Measurements from ENCODE around the gene CHMP4A.
"Not testable (repeated sequence)": the region's sequence is repeated elsewhere in the genome, so short reads cannot be mapped to it uniquely, and the experiment has no call there.

CHMP4A gene

DNA sequence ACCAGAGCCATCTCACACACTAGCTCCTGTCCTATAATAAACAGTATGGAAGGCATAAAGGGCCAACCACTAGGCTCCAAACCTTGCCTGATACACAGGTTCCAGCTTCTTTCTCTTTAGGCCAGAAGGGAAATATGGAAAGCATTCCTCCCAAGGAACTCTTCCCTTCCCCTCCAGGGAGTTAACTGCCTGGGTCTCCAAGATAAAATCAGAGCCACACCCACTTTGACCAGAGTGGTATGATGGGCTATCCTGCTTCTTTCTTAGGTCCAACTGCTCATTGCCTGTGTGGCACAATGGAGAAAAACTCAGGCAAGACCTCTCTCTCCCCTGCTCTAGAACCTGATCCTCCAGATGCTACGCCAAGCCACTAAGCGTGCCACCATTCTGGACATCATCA lies 5.7 kb downstream of the CHMP4A start:
- TF ChIP-seq, protein P1, sequence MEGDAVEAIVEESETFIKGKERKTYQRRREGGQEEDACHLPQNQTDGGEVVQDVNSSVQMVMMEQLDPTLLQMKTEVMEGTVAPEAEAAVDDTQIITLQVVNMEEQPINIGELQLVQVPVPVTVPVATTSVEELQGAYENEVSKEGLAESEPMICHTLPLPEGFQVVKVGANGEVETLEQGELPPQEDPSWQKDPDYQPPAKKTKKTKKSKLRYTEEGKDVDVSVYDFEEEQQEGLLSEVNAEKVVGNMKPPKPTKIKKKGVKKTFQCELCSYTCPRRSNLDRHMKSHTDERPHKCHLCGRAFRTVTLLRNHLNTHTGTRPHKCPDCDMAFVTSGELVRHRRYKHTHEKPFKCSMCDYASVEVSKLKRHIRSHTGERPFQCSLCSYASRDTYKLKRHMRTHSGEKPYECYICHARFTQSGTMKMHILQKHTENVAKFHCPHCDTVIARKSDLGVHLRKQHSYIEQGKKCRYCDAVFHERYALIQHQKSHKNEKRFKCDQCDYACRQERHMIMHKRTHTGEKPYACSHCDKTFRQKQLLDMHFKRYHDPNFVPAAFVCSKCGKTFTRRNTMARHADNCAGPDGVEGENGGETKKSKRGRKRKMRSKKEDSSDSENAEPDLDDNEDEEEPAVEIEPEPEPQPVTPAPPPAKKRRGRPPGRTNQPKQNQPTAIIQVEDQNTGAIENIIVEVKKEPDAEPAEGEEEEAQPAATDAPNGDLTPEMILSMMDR (IDR thresholded peaks at IDR 0.05; ENCODE audit: control insufficient read depth, extremely low read depth, insufficient read depth) = no peak
- DNase-seq (ENCODE audit: low read depth) = no peak
- no peak overlapping the region for H3K4me3 ChIP-seq (ENCODE audit: low read depth, low read length)

- TF ChIP-seq, protein P1 (IDR thresholded peaks at IDR 0.05; ENCODE audit: control insufficient read depth, extremely low read depth, insufficient read depth) = no peak
- DNase-seq (ENCODE audit: low read depth) = no peak
Measured at GRCh38 chr14:24207104-24207551, 6.2 kb downstream of the CHMP4A start.

DNA sequence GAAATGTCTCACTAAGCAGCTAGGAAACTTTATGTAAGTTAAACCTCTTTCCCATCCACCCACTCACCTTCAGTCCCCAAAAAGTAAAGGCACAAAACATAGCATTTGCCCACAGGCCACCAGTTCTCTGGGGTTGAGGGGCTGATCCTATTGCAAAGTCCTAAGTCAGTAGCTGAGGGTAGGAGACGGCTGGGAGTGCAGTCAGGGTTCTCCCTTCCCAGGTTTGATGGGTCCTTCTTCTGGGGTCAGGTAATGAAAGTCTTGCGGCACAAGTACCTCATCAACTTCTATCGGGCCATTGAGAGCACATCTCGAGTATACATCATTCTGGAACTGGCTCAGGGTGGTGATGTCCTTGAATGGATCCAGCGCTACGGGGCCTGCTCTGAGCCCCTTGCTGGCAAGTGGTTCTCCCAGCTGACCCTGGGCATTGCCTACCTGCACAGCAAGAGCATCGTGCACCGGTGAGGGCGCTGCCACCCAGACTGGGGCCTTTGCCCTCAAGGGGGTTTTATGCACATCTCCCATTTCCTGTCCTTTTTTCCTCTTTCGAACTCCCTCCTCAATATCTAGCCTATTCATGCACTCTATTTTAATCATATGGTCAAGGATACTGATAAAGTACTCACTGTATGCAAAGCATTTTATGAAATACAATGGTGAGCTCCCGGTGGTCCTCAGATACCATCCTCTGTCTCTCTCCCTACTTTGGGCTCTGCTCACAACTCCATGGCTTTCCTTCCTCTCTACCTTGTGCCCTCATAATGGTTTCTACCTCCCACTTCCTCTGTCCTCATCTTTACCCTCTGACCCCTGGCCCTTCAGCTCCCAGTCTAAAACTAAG lies 6.8 kb downstream of the CHMP4A start:
- TF ChIP-seq, protein P1 (IDR thresholded peaks at IDR 0.05; ENCODE audit: control insufficient read depth, extremely low read depth, insufficient read depth) = no peak
- no peak overlapping the region for H3K4me3 ChIP-seq (ENCODE audit: low read depth, low read length)
- no peak for DNase-seq (ENCODE audit: low read depth)

More at GRCh38 chr14:24207104-24207551, 6.2 kb downstream of the CHMP4A start:
- no peak overlapping the region for H3K4me3 ChIP-seq (ENCODE audit: low read depth, low read length)

DNA sequence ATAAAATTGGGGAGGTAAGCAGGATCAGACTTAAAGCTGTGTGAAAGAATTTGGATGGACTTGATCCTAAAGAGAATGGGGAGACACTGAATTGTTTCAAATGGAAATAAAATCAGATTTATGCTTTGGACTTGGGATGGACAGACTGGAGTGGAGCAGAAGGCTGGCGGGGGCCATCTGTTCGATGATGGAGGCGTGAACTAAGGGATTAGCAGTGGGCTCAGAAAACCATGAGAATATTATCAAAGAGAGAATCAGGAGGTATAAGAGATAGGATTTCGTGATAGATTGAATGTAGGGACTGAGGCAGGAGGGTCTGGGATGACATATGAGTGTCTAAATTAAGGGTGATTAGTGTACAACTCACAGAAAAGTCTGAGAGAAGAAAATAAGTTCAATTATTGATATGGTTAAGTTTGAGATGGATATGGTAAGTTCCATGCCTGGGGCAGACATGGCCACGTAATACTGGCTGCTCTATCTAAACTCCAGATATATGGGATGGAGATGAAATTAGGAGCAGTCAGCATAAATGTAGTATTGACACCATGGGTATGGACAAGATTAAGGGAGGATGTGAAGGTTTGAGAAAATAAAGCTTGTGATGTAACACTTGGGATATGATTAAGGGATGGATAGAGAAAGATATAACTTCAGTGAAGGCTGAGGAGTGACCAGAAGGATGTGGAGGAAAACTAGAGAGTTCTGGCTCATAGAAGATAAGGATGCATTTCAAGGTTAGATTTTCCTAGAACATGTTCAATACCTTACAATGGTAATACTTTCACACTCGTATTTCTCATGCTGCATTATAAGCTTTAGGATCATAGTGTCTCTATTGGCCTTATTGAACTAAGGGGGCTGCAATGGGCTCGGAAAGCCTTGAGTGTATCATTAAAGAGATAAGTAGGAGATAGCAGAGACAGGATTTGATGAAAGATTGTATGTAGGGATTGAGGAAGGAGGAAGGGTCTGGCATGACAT lies 8.8 kb downstream of the CHMP4A start:
- H3K4me3 ChIP-seq (ENCODE audit: low read depth, low read length) = no peak overlapping the region
- TF ChIP-seq, protein P1 (IDR thresholded peaks at IDR 0.05; ENCODE audit: control insufficient read depth, extremely low read depth, insufficient read depth) = no peak
- no peak for DNase-seq (ENCODE audit: low read depth)

- DNase-seq (ENCODE audit: low read depth); H3K4me3 ChIP-seq (ENCODE audit: low read depth, low read length): not testable (repeated sequence)
Measured at GRCh38 chr14:24203249-24203886, 9.9 kb downstream of the CHMP4A start.

- not testable (repeated sequence) for H3K4me3 ChIP-seq (ENCODE audit: low read depth, low read length); DNase-seq (ENCODE audit: low read depth)
Measured at GRCh38 chr14:24202538-24202937, 10.8 kb downstream of the CHMP4A start.

DNA sequence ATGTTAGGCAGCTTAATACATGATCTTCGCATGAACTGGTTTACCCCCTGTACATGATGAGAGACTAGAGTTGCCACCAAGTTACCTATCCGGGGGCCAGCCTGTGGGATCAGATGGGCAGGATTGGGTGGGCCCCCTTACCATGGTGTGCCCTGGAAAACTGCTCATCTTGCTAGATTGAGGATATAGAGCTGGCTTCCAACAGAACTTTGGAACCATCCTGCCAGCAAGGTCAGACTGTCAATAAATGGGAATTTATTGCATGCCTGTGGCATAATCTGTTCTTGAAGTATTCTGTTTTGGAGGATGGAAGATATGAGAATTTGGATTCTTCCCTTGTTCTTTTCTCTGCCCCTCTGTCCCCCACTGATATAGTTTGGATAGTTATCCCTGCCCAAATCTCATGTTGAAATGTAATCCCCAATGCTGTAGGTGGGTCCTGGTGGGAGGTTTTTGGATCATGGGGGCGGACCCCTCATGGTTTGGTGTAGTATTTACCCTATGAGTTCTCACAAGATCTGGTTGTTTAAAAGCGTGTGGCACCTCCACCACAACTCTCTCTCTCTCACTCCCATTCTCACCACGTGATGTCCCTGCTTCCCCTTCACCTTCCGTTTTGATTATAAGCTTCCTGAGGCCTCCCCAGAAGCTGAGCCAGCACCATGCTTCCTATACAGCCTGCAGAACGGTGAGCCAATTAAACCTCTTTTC lies 14.3 kb downstream of the CHMP4A start:
- DNase-seq (ENCODE audit: low read depth) = no peak
- H3K4me3 ChIP-seq (ENCODE audit: low read depth, low read length) = no peak overlapping the region
- TF ChIP-seq, protein P1 (IDR thresholded peaks at IDR 0.05; ENCODE audit: control insufficient read depth, extremely low read depth, insufficient read depth) = no peak

All from LNCaP clone FGC (cell line).